MG63 (cell line): ENCODE results near the gene SARS1. TPM values are rescaled to one million over a fixed set of nuclear protein-coding genes. Genes with fewer than 3 reads are reported as not detected.

Source experiments
- DNase-seq: peaks from one replicate; pipeline ENCODE4 v3.0.0-alpha.2; 2020
- H3K27me3 ChIP-seq: fragments of 250-450 bp; sonication (Bioruptor Pico); 2 replicates; pipeline ENCODE4 v1.5.1; 2020; ENCODE audit warnings: mild to moderate bottlenecking, moderate library complexity
- H3K36me3 ChIP-seq: fragments of 250-450 bp; sonication (Bioruptor Pico); 2 replicates; pipeline ENCODE4 v1.5.1; 2020; ENCODE audit warnings: mild to moderate bottlenecking, moderate library complexity
- H3K4me3 ChIP-seq: fragments of 250-450 bp; sonication (Bioruptor Pico); 2 replicates; pipeline ENCODE4 v1.5.1; 2020; ENCODE audit warnings: mild to moderate bottlenecking, moderate library complexity
- H3K9me3 ChIP-seq: fragments of 250-450 bp; sonication (Bioruptor Pico); 2 replicates; pipeline ENCODE4 v1.5.1; 2020; ENCODE audit warnings: mild to moderate bottlenecking, moderate library complexity
- total RNA-seq: library from RNA; depleted of rRNA; stranded (reverse); fragments of >200 nt; shearing (Covaris generic); gene quantifications from 2 replicates; pipeline ENCODE4 v1.2.3, GENCODE V29; 2014; ENCODE audit warnings: low replicate concordance

The SARS1 gene
- total RNA-seq, 1 experiment from 2014 or later: 751 TPM

- Histone ChIP-seq H3K9me3 (no peaks in the 10 kb centered on the region), H3K4me3 (no peak overlapping the region), H3K36me3 (no peaks in the 10 kb centered on the region), H3K27me3 (peaks cover 11% of the 10 kb centered on the region)
- no peak for DNase-seq
Observed at GRCh38 chr1:109251277-109252166, 37.8 kb downstream of the SARS1 start.

- Histone ChIP-seq H3K36me3 (no peaks in the 10 kb centered on the region), H3K9me3 (no peaks in the 10 kb centered on the region), H3K27me3 (peaks cover 11% of the 10 kb centered on the region), H3K4me3 (no peak overlapping the region)
- DNase-seq: no peak
Observed at GRCh38 chr1:109252167-109252892, 38.6 kb downstream of the SARS1 start.

GRCh38 chr1:109252893-109253802 is 39.4 kb downstream of the SARS1 start:
- no peaks in the 10 kb centered on the region for H3K9me3 ChIP-seq
- peaks cover 11% of the 10 kb centered on the region for H3K27me3 ChIP-seq
- H3K4me3 ChIP-seq: no peak overlapping the region
- DNase-seq: no peak
- H3K36me3 ChIP-seq: no peaks in the 10 kb centered on the region

- Histone ChIP-seq H3K27me3 (peaks cover 11% of the 10 kb centered on the region), H3K36me3 (no peaks in the 10 kb centered on the region), H3K9me3 (no peaks in the 10 kb centered on the region), H3K4me3 (no peak overlapping the region)
- peak; percentile 45 for DNase-seq
Observed at GRCh38 chr1:109253803-109254620, 40.3 kb downstream of the SARS1 start.

- H3K36me3 ChIP-seq: no peaks in the 10 kb centered on the region
- no peak for DNase-seq
- H3K9me3 ChIP-seq: no peaks in the 10 kb centered on the region
- H3K4me3 ChIP-seq: no peak overlapping the region
- H3K27me3 ChIP-seq: peaks cover 11% of the 10 kb centered on the region
Observed at GRCh38 chr1:109254621-109255096, 40.9 kb downstream of the SARS1 start.

GRCh38 chr1:109255097-109255651 is 41.5 kb downstream of the SARS1 start:
- Histone ChIP-seq H3K4me3 (no peak overlapping the region), H3K9me3 (no peaks in the 10 kb centered on the region), H3K27me3 (peaks cover 9% of the 10 kb centered on the region), H3K36me3 (no peaks in the 10 kb centered on the region)
- no peak for DNase-seq

- Histone ChIP-seq H3K36me3 (no peaks in the 10 kb centered on the region), H3K9me3 (no peaks in the 10 kb centered on the region), H3K27me3 (peaks cover 6% of the 10 kb centered on the region; the same call in 1 of the 2 replicates), H3K4me3 (no peak overlapping the region)
- DNase-seq: no peak
Observed at GRCh38 chr1:109255678-109256077, 42.0 kb downstream of the SARS1 start.

- no peaks in the 10 kb centered on the region for H3K36me3 ChIP-seq
Observed at GRCh38 chr1:109256085-109256484, 42.4 kb downstream of the SARS1 start.

GRCh38 chr1:109256971-109257681 is 43.4 kb downstream of the SARS1 start:
- H3K9me3 ChIP-seq: no peaks in the 10 kb centered on the region
- H3K27me3 ChIP-seq: no peaks in the 10 kb centered on the region
- peak; percentile 82 for DNase-seq
- no peak overlapping the region for H3K4me3 ChIP-seq
- no peaks in the 10 kb centered on the region for H3K36me3 ChIP-seq

More at GRCh38 chr1:109256085-109256484, 42.4 kb downstream of the SARS1 start:
- DNase-seq: no peak
- Histone ChIP-seq H3K27me3 (peaks cover 3% of the 10 kb centered on the region; the same call in 1 of the 2 replicates), H3K4me3 (no peak overlapping the region), H3K9me3 (no peaks in the 10 kb centered on the region)

- H3K9me3 ChIP-seq: no peaks in the 10 kb centered on the region
- DNase-seq: no peak
- no peaks in the 10 kb centered on the region for H3K36me3 ChIP-seq
- no peak overlapping the region for H3K4me3 ChIP-seq
- no peaks in the 10 kb centered on the region for H3K27me3 ChIP-seq
Observed at GRCh38 chr1:109257682-109258421, 44.1 kb downstream of the SARS1 start.

- no peaks in the 10 kb centered on the region for H3K36me3 ChIP-seq
- no peaks in the 10 kb centered on the region for H3K9me3 ChIP-seq
- DNase-seq: no peak
- no peak overlapping the region for H3K4me3 ChIP-seq
- H3K27me3 ChIP-seq: no peaks in the 10 kb centered on the region
Observed at GRCh38 chr1:109258481-109259466, 45.1 kb downstream of the SARS1 start.

- DNase-seq: no peak
- H3K4me3 ChIP-seq: no peak overlapping the region
- H3K36me3 ChIP-seq: no peaks in the 10 kb centered on the region
- no peaks in the 10 kb centered on the region for H3K27me3 ChIP-seq
- no peaks in the 10 kb centered on the region for H3K9me3 ChIP-seq
Observed at GRCh38 chr1:109259674-109260557, 46.2 kb downstream of the SARS1 start.

- H3K9me3 ChIP-seq: no peaks in the 10 kb centered on the region
- H3K36me3 ChIP-seq: no peaks in the 10 kb centered on the region
- DNase-seq: no peak
Observed at GRCh38 chr1:109261006-109261405, 47.3 kb downstream of the SARS1 start.

More at GRCh38 chr1:109261006-109261405, 47.3 kb downstream of the SARS1 start:
- Histone ChIP-seq H3K4me3 (no peak overlapping the region), H3K27me3 (no peaks in the 10 kb centered on the region)
